Right lung (tissue), 5 donors: ENCODE results near the gene TMEM221. TPM values are rescaled to one million over a fixed set of nuclear protein-coding genes. Genes with fewer than 3 reads are reported as not detected.

Experiments
- DNase-seq, 2 donors: peaks; one replicate each; pipeline ENCODE4 v3.0.0-alpha.2; 2013
- polyA plus RNA-seq, 5 donors: library from polyadenylated mRNA; unstranded; fragments of 120-200 nt; gene quantifications; one replicate each; pipeline versions ENCODE4 v1.2.1 to v1.2.3, GENCODE V29; 2013; ENCODE audit warnings: inconsistent platforms in 1 of 5, low replicate concordance in 1 of 5; ENCODE audit not compliant: insufficient read length in 5 of 5, insufficient read depth in 1 of 5

TMEM221 gene
- polyA plus RNA-seq, 5 donors = 1.2 to 2.7 (median 1.7) TPM

GRCh38 chr19:17406046-17406886, 42.2 kb downstream of the TMEM221 start:
- DNase-seq = no peak

- no peak for DNase-seq
Observed at GRCh38 chr19:17405250-17406045, 43.0 kb downstream of the TMEM221 start, which contains the start of gene BST2. TSS of gene BST2 (minus strand) at chr19:17405630. CDS start at chr19:17405575, 55 bp downstream.

GRCh38 chr19:17404621-17405249, 43.7 kb downstream of the TMEM221 start:
- no peak for DNase-seq

- DNase-seq = no peak
Observed at GRCh38 chr19:17404015-17404414, 44.5 kb downstream of the TMEM221 start.

GRCh38 chr19:17402982-17403855, 45.2 kb downstream of the TMEM221 start:
- no peak for DNase-seq

- no peak for DNase-seq
Observed at GRCh38 chr19:17401628-17402027, 46.8 kb downstream of the TMEM221 start.

GRCh38 chr19:17398902-17399527, 49.5 kb downstream of the TMEM221 start:
- DNase-seq = no peak

GRCh38 chr19:17394891-17395415, 53.5 kb downstream of the TMEM221 start:
- DNase-seq = no peak

GRCh38 chr19:17393914-17394313, 54.6 kb downstream of the TMEM221 start, which contains the start of gene CCDC194:
TSS of gene CCDC194 (minus strand) at chr19:17394196. CDS start at chr19:17394158, 38 bp downstream.
- no peak for DNase-seq

- DNase-seq = no peak
Observed at GRCh38 chr19:17393002-17393401, 55.5 kb downstream of the TMEM221 start.

- no peak for DNase-seq
Observed at GRCh38 chr19:17391371-17392151, 56.9 kb downstream of the TMEM221 start.

GRCh38 chr19:17390665-17391370, 57.6 kb downstream of the TMEM221 start:
- DNase-seq = peak; percentile 92 to 93

GRCh38 chr19:17389957-17390664, 58.4 kb downstream of the TMEM221 start:
- no peak for DNase-seq

GRCh38 chr19:17389288-17389687, 59.2 kb downstream of the TMEM221 start:
- DNase-seq = no peak

GRCh38 chr19:17385878-17386611, 62.4 kb downstream of the TMEM221 start:
- DNase-seq = peak; percentile 36 to 48
